K562 (cell line): ENCODE data around the gene HOXA4.

Source experiments
- BRCA1 ChIP-seq, 2 experiments: fragments of 450-650 bp in 1 of 2; sonication (generic) in 1 of 2; formaldehyde crosslinking in 1 of 2; IDR thresholded peaks; 2 replicates each; pipeline versions ENCODE4 v1.5.0 to v1.6.1; 2017 to 2020; ENCODE audit warnings: mild to moderate bottlenecking in 1 of 2, missing genetic modification reagents in 1 of 2
- BRD9 ChIP-seq: fragments of 450-650 bp; IDR thresholded peaks from 2 replicates; pipeline ENCODE4 v1.6.1; 2018; ENCODE audit warnings: low read depth; ENCODE audit not compliant: partially characterized antibody
- FOXP1 ChIP-seq: sonication (generic); formaldehyde crosslinking; IDR thresholded peaks from 2 replicates; pipeline ENCODE4 v1.8.0; 2022; ENCODE audit warnings: mild to moderate bottlenecking, missing genetic modification reagents
- TFE3 ChIP-seq: fragments of 450-650 bp; formaldehyde crosslinking; IDR thresholded peaks from 2 replicates; pipeline ENCODE4 v1.4.0; 2020; ENCODE audit warnings: mild to moderate bottlenecking, mixed read lengths
- USF1 ChIP-seq: sonication (generic); formaldehyde crosslinking; IDR thresholded peaks from 2 replicates; pipeline ENCODE4 v1.9.0; 2022; ENCODE audit warnings: mild to moderate bottlenecking, missing genetic modification reagents

- TF ChIP-seq BRD9 (no peak), BRCA1 (IDR thresholded peaks at IDR 0.05) (no peak), BRCA1 (CRISPR knock-in tag; IDR thresholded peaks at IDR 0.05) (no peak), FOXP1 (CRISPR knock-in tag) (no peak), USF1 (no peak), TFE3 (no peak)
These were observed 40.1 kb upstream of the HOXA4 start for GRCh38 chr7:27170426-27171324.
